Measurements from ENCODE around the gene CELA2A. TPM values are rescaled to one million over a fixed set of nuclear protein-coding genes. Genes with fewer than 3 reads are reported as not detected.

Gene CELA2A
- total and polyA plus RNA-seq, 9 of the 15 experiments (the other 6 are each of a cell fraction or from before 2014, with no cell fraction given): 0.62 TPM; not detected in 8

DNA sequence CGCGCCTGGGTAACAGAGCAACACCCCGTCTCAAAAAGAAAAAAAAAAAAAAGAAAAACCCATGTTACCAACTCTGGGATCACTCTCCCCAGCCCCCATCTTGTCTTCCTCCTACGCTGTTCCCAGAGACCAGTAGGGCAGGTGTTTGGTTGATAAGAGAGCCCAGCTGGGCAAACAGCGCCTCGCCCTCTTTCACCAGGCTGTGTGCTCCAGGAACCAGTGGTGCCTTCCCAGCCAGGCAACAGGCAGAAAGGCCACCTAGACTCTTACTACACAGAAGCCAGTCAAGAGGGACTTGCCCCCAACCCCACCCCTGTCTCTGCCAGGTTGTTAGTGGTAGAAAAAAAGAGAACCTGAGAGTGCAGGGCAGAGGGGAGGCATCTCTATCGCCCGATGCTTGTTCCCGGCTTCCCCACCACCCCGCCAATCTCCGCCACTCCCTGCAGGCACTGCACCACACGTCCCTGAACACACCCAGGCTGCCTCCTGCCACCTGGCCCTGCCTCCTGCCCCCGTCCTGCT, 32.3 kb upstream of the CELA2A start (continued):
- TF ChIP-seq NCOA6 (IDR thresholded peaks at IDR 0.05): no peak
- peak; percentile 41; the same call in 1 of the 2 replicates for TF ChIP-seq CC2D1A (IDR thresholded peaks at IDR 0.05)
- TF ChIP-seq NCOR1 (IDR thresholded peaks at IDR 0.05): peak; percentile 86
- TF ChIP-seq BCOR (IDR thresholded peaks at IDR 0.05): peak; percentile 59; the same call in 1 of the 2 replicates
- 0 out of 2 replicates have a peak, but pooled peaks have one; percentile 18 for TF ChIP-seq ZEB2 (IDR thresholded peaks at IDR 0.05)
- TF ChIP-seq, protein P1, sequence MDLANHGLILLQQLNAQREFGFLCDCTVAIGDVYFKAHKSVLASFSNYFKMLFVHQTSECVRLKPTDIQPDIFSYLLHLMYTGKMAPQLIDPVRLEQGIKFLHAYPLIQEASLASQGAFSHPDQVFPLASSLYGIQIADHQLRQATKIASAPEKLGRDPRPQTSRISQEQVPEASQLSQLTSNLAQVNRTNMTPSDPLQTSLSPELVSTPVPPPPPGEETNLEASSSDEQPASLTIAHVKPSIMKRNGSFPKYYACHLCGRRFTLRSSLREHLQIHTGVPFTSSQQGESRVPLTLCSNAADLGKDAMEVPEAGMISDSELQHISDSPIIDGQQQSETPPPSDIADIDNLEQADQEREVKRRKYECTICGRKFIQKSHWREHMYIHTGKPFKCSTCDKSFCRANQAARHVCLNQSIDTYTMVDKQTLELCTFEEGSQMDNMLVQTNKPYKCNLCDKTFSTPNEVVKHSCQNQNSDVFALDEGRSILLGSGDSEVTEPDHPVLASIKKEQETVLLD (IDR thresholded peaks at IDR 0.05): peak; percentile 45; the same call in 1 of the 2 replicates
- TF ChIP-seq, protein P2, sequence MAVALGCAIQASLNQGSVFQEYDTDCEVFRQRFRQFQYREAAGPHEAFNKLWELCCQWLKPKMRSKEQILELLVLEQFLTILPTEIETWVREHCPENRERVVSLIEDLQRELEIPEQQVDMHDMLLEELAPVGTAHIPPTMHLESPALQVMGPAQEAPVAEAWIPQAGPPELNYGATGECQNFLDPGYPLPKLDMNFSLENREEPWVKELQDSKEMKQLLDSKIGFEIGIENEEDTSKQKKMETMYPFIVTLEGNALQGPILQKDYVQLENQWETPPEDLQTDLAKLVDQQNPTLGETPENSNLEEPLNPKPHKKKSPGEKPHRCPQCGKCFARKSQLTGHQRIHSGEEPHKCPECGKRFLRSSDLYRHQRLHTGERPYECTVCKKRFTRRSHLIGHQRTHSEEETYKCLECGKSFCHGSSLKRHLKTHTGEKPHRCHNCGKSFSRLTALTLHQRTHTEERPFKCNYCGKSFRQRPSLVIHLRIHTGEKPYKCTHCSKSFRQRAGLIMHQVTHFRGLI (CRISPR knock-in tag; IDR thresholded peaks at IDR 0.05): no peak
- peak; percentile 80 for TF ChIP-seq TAL1 (IDR thresholded peaks at IDR 0.05)
- TF ChIP-seq KLF1 (tag; IDR thresholded peaks at IDR 0.05): peak; percentile 76; the same call in 1 of the 2 replicates
- TF ChIP-seq, protein P3, sequence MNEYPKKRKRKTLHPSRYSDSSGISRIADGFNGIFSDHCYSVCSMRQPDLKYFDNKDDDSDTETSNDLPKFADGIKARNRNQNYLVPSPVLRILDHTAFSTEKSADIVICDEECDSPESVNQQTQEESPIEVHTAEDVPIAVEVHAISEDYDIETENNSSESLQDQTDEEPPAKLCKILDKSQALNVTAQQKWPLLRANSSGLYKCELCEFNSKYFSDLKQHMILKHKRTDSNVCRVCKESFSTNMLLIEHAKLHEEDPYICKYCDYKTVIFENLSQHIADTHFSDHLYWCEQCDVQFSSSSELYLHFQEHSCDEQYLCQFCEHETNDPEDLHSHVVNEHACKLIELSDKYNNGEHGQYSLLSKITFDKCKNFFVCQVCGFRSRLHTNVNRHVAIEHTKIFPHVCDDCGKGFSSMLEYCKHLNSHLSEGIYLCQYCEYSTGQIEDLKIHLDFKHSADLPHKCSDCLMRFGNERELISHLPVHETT (CRISPR knock-in tag; conservative IDR thresholded peaks at IDR 0.05 in 1 of 2, IDR thresholded peaks at IDR 0.05 in 1 of 2): peak in 1 of 2 experiments; percentile 46; a peak in 1 of 4 replicates
- no peak for TF ChIP-seq HNRNPUL1 (IDR thresholded peaks at IDR 0.05; ENCODE audit: low read length)
- TF ChIP-seq EGR1 (conservative IDR thresholded peaks at IDR 0.05): peak; percentile 92
- TF ChIP-seq, protein P4, sequence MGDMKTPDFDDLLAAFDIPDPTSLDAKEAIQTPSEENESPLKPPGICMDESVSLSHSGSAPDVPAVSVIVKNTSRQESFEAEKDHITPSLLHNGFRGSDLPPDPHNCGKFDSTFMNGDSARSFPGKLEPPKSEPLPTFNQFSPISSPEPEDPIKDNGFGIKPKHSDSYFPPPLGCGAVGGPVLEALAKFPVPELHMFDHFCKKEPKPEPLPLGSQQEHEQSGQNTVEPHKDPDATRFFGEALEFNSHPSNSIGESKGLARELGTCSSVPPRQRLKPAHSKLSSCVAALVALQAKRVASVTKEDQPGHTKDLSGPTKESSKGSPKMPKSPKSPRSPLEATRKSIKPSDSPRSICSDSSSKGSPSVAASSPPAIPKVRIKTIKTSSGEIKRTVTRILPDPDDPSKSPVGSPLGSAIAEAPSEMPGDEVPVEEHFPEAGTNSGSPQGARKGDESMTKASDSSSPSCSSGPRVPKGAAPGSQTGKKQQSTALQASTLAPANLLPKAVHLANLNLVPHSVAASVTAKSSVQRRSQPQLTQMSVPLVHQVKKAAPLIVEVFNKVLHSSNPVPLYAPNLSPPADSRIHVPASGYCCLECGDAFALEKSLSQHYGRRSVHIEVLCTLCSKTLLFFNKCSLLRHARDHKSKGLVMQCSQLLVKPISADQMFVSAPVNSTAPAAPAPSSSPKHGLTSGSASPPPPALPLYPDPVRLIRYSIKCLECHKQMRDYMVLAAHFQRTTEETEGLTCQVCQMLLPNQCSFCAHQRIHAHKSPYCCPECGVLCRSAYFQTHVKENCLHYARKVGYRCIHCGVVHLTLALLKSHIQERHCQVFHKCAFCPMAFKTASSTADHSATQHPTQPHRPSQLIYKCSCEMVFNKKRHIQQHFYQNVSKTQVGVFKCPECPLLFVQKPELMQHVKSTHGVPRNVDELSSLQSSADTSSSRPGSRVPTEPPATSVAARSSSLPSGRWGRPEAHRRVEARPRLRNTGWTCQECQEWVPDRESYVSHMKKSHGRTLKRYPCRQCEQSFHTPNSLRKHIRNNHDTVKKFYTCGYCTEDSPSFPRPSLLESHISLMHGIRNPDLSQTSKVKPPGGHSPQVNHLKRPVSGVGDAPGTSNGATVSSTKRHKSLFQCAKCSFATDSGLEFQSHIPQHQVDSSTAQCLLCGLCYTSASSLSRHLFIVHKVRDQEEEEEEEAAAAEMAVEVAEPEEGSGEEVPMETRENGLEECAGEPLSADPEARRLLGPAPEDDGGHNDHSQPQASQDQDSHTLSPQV (IDR thresholded peaks at IDR 0.05): peak; percentile 63; the same call in 1 of the 2 replicates
- TF ChIP-seq ARNT (IDR thresholded peaks at IDR 0.05): 0 out of 4 replicates have a peak, but pooled peaks of 1 of the 2 experiments have one; percentile 23
- TF ChIP-seq MCM7 (IDR thresholded peaks at IDR 0.05): no peak
- TF ChIP-seq DIDO1 (tag; IDR thresholded peaks at IDR 0.05; ENCODE audit: low read depth): no peak
- no peak for TF ChIP-seq RHOXF2B (CRISPR knock-in tag; conservative IDR thresholded peaks at IDR 0.05)
- TF ChIP-seq ZKSCAN1 (IDR thresholded peaks at IDR 0.05; ENCODE audit: low read depth, low read length): 0 out of 2 replicates have a peak, but pooled peaks have one; percentile 2
- TF ChIP-seq NR2C1 (IDR thresholded peaks at IDR 0.05): no peak
- peak; percentile 32; the same call in 1 of the 2 replicates for TF ChIP-seq NR2C1 (tag; IDR thresholded peaks at IDR 0.05)
- peak in 1 of 2 experiments; percentile 60; a peak in 1 of 4 replicates for TF ChIP-seq TBL1XR1 (IDR thresholded peaks at IDR 0.05; ENCODE audit: low read length in 2 of 2)
- TF ChIP-seq GATA2 (CRISPR knock-in tag; IDR thresholded peaks at IDR 0.05): peak; percentile 62
- TF ChIP-seq TCF3 (CRISPR knock-in tag; IDR thresholded peaks at IDR 0.05): peak; percentile 91

Measured in K562 (cell line).